Activated T-cell treated with anti-CD3 and anti-CD28 coated beads for 24 hours (primary cell): ENCODE measurements around the gene ARHGAP4.

Source experiments
- DNase-seq: peaks from one replicate; pipeline ENCODE4 v3.0.0-alpha.2; 2020; ENCODE audit warnings: low read depth

The ARHGAP4 gene

DNA sequence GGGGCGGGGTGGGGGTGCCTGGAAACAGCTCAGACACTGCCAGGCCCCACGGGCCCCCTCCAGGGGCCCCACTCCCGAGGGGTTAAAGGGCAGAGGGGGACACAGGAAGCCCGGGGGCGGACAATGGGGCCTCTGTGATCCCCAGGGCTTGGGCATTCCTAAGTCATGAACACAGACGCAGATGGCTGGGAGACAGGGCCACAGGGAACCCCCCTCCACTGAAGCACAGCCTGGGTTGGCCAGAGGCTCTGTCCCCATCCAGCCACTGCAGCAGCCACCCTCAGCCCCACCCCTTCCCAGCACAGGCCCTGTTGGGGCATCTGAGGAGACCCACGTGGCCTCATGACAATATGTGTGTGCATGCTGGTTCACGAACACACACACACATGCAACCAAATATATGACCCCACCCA lies 44.0 kb downstream of the ARHGAP4 start:
- no peak for DNase-seq

DNA sequence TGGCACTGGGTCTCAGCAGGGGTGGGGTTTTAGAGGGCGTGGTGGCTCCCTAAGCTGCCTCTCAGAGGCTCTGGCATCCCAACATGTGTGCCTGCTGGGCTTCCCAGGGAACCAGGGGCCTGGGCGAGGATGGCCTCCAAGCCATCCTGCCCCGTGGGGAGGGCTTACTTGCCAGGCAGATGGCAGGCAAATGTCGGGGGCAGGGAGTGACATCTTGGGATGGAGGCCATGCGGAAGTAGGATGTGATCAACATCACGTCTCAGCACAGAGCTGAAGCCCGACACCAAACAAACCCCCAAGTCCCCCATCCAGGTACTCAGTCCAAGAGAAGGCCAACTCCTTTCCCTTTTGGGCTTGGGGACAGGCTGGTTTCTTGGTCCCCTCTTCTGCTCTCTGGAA lies 44.8 kb downstream of the ARHGAP4 start:
- no peak for DNase-seq

DNA sequence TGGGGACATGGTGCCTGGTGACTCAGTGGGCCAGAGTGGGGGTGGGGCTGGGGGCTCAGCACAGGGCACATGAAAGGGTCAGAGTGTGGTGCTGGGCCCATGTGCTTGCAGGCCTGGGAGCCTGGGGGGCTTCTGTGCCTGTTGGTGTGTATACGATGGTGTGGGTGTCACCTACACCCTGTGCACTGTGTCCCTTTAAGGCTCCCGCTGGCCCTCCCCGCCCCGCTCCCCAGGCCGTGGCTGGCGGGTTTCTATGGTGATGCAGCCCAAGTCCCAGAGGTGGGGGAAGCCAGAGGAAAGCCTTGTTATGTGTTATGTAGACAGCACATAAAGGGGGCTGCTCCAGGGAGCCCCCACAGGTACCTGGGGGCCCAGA lies 45.6 kb downstream of the ARHGAP4 start:
- DNase-seq, result no peak

DNA sequence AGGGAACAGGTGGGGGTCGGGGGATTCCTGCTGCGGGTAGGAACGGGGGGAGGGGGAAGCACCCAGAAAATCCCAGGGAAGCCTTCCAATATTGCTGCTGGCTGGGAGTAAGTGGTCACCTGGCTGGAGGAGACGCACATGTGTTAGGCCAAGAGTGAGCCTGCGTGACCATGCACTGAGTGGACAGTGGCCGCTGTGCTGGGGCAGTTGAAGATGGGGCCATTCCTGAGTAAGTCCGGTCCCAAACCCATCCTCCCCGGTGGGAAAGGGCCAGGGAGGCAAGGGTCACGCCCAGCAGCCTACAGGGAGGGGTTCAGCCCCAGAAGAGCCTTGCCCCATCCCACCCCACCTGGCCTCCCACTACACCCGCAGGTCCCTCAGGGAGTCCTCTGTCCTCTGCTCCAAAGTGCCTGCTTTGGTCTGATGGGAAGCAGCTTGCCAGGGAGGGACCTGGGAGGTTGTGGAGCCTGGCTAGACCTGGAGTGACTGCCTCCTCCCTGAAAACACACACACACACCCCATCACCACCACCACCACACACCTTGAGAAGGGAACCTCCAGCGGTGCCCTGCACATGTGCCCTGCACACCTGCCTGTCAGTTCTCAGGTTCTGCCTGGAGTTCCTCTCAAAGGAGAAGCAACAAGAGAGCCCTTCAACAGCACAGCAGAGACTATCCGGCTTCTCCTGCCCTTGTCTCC lies 46.2 kb downstream of the ARHGAP4 start:
- DNase-seq, result no peak

DNA sequence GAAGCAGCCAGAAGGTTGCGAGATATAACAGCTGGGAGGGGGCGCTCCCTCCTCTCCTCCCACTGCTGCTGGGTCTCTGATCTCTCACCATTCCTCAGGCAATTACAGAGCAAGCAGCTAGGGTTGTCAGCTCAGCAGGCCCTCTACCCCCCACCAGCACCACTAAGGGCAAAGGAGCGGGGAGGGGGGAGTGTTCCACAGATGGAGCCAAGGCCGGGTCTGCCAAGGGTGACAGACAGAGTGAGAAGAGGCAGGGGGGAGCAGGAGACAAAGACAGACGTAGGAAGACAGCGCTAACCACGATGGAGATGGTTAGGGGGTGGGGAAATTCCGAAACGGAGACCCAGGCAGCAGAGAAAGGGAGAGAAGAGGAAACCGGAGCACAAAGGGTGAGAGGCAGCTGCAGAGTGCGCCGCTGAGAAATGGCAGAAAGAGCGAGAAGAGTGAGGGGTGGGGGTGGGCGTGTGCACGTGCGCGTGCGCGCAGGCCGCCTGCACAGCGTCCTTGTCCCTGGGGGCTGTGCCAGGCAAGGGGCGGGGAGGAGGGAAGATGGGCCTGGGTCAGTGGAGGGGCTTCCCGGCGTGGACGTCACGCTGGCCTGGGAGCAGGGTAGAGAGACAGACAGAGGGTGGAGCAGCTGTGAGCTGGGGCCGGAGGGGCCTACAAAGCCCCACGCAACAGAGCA lies 47.0 kb downstream of the ARHGAP4 start:
- DNase-seq, result no peak

DNA sequence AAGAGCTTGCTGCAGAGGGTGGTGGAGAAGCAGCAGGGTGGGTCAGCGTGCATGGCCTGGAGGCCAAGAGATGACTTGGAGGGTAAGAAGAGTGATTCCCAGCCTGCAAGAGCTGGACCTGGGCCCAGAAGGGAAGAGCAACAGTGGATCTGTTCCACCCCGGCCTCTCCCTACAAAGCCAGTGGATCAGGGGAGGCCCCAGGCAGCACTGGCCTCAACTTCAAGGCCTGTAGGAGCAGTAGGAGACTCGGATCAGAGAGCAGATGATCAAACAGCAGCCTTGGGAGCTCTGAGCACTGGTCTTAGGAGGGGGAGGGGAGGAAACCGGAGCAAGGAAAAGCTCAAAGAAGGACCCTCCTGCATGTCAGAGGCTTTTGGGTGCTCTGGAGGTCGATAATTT lies 47.7 kb downstream of the ARHGAP4 start:
- no peak for DNase-seq

DNA sequence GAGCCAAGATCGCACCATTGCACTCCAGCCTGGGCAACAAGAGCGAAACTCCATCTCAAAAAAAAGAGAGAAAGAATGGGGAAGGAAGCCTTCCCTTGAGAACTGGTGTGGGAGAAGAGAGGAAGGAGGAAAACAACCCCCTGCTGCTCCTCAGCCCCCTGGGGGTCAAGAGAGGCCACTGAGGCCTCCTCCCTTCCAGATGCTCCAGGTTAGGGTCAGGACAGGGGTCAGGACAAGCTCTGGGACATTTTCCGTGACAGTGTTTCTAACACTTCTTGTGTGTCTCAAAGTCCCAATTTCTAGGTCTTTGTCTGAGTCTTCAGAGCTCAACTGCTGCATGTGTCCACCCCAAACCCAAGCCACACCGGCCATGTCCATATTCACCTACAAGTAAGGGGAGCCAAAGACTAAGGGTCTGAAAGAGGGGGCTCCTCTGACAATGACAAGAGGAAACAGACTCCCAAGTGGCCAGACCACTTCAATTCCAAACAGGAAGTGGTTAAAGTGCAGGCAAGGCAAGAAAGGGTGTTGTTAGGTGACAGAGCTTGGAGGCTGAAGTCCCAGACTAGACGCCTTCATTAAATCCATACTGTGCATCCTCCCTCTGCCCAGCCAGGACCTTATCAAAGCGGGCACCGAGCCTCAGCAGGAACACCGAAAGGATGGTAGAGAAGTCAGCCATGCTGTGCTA lies 48.3 kb downstream of the ARHGAP4 start:
- DNase-seq, result no peak

DNA sequence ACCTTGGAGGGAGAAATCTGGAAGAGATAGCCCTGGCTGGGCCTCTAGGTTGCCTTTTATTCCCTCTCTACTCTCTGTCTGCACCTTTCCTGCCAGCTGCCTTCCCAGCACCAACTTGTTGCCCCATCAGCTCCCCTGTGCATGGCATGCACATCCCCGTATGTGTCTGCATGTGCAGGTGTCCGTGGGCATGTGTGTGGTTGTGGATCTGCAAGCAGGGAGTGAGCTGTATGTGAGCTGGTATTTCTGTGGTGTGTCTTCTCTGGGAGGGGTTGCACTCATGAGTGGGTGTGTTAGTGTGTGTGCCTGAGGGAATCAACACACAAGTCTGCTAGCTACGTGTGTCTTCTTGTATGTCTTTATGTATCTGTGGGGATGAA lies 50.0 kb downstream of the ARHGAP4 start:
- DNase-seq, result no peak

DNA sequence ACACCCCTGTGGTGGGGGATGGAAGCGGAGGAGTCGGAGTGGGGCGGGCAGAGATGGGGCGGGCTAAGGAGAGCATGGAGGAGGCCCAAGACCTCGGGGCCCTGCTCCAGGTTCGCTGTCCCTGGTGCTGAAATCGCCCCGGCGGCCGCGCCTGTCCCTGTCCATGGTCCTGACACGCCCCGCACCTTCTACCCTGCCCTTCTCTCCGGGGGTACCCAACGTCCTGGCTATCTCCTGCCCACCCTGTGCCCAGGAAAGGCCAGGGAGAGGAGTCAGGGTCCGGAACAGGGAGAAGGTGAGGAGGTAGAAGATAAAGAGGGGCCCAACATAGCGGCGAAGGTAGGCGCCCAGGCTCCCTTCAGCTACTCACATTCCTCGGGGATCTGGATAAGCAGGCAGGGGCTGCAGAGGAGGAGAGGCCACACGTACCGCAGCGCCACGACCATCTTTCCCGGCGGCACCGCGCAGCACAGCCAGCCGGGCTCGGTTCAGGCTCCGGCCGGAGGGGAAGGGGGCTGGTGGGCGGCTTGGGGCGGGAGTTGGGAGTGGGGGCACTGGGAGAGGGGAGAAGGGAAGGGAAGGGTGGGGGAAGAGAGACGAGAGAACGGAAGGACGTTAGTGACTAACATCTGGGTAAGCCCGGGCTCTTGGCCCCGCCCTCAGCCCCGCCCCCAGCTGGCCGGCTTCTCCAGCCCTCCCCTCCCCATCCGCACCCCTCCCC lies 50.5 kb downstream of the ARHGAP4 start:
- peak; percentile 44 for DNase-seq

DNA sequence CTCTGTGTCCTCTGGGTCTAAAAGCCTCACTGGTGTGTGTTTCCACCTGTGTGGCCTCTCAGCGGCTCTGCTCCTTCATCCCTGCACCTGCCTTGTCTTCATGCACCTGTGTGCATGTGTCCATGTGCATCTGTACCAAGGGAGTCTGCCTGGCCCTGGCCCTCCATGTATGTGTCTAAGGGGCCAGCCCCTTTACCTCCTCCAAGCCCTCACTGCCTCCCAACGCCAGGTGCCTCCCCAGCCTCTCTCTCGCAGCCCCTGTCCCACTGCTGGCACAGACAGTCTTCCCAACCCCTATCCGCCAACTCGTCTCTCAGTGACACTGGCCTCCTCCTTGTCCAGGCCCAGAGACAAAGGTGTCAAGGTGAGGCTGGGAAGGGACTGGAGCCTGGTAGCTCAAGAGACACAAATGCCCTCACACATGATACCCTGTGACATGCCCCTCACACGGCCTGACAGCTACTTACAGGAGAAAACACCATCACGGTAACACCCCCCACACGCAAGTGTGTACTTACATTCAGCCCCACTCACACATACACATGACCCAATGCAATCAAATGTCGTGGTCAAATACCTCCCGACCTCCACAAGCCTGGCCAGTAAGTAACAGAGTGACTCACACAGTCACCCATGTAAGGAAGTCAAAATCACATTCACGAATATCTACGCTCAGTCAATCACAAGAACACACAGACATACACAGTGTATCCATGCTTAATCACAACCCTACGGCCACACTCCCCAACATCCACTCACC lies 51.5 kb downstream of the ARHGAP4 start:
- no peak for DNase-seq

DNA sequence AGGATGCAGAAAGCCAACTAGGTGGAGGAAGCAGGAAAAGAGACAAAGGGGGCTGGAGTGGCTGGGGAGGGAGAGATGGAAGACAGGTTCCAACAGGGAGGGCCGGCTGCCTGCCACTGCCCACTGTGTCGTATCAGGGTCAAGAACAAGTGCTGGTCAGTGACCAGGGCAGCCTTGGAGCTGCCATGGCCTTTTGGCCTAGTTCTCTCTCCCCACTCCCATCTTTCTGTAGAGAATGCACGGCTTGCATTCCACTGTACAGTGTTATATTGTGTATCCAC lies 52.0 kb downstream of the ARHGAP4 start:
- DNase-seq, result no peak

DNA sequence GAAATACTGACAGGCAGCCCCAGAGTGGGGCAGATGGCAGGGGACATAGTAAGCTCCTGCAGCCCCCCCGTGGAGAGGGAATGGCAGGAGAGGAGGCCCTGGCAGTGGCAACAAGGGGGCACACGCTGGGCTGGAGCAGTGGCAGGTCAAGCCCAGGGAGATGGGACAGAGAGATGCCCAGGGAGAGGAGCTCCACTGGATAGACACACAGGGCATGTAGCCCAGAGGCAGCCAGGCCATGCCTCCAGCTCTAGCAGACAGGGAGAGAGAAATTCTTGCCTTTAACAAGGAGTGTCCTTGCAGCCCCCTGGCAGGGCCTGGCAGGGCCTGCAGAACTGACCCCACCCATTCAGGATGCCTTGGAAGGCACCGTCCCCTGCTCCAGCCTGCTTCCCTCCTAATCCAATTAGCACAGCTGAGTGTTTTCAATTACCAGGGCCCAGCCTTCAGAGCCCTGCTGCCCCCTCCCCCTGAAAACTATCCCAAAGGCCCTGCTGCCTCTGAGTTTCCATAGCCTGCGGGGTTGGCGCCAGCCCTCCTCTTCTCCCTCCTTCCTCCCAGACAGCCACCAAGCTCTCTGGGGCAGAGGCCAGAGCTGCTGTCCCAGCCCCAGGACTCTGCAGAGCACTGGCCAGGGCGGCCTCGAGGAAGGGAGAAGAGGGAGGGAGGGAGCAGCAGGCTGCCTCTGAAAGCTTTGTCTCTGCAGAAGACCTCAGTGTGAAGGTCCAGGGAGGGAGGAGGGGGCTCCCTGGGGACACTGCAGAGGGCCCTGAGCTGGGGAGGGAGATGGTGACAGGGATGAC lies 52.6 kb downstream of the ARHGAP4 start:
- DNase-seq, result no peak

DNA sequence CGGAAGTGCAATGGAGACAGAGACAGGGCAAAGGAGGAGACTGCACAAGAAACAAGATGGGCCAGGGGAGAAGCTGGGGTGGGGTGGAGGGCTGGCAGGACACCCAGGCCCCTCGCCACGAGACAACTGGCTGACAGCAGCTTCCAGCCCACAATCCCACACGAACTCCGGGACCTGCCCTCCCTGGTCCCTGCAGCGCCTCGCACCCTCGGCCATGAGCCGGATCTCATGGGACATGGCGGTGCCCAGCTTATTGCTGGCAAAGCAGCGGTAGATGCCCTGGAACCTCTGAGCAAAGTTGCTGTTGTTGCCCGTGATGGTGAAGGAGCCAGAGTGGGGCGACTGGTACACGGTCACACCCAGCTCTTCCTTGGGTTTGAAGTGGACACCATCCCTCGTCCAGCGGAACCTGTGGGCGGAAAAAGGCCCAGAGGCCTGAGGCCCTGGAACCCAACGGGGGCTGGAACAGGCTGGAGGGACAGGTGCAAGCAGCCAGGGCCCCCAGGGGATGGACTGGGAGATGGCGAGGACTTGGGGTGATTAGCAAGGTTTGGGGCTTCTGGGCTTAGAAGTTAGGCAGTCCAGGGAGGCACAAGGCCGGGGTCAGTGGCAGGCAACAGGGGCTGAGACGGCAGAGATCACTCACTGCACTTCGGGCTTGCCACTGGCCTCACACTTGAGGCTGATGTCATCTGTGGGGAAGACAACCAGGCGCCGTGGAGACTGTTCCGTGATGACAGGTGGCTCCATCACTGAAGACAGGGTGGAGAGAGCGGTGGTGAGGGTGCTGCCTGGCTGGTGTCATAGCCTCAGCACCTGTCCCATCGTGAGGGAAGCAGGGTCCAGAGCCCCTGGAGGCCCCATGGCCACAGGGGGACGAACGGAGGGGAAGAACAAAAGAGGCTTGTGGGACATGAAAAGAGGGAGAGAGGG lies 53.9 kb downstream of the ARHGAP4 start:
- no peak for DNase-seq

DNA sequence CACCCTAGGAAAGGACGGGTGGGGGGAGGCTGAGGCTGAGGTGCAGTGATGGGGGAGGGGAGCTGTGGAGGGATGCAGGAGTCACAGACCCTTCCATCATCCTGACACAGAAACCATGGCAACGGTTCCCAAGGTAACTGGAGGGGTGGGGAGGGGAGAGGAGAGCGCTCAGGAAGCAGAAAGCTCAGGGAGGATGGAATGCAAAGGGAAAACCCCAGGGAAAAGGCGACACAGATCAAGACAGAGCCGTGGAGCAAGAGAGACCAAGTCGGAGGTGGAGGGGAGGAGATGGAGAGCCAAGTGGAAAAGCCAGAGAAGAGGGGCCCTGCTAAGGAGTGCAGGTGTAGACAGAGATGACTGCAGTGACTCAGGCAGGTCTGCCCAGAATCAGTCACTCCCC lies 54.6 kb downstream of the ARHGAP4 start:
- no peak for DNase-seq

DNA sequence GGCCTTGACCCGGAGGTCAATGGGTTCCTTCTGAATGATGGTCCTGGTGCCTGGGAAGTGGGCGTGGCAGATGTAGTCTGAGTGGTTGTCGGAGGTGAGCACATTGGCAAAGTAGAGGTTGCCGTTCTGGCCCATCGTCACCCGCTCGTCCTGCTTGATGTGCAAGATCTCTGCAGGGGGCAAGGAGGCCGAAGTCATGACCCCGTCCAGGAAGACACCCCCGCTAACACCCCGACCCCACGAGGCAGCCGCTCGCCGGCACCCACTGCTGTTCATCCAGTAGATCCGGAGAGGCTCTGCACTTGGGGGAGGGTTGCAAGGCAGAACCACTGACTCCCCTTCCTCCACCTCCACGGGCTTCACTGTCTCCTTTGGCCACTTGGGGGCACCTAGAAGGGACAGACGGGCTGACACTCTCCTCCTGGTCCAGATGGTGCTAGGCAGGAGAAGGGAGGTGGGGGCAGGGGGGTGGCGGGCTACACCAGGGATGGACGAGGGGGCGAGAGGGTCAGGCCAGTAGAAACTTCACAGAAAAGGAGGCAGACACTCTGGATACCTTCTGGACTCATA lies 55.2 kb downstream of the ARHGAP4 start:
- no peak for DNase-seq

DNA sequence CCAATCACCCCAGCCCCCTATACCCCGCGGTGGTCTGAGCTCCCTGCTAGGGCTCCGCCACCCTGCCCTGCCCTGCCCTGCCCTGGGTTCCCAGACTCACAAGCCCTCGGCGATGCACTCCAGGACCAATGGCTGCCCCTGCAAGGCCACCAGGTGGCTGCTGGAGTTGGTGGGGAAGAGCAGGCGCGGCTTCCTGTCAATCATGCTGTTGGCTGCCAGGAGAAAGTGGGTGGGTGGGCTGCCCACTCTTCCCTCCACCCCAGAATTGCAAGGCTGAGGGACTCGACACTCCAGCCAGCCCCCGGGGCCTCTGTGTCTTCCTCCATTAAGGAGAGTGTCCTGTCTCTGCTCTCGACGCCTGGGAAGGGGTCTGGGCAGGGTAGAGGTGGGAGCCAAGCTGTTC lies 55.8 kb downstream of the ARHGAP4 start:
- DNase-seq, result no peak

DNA sequence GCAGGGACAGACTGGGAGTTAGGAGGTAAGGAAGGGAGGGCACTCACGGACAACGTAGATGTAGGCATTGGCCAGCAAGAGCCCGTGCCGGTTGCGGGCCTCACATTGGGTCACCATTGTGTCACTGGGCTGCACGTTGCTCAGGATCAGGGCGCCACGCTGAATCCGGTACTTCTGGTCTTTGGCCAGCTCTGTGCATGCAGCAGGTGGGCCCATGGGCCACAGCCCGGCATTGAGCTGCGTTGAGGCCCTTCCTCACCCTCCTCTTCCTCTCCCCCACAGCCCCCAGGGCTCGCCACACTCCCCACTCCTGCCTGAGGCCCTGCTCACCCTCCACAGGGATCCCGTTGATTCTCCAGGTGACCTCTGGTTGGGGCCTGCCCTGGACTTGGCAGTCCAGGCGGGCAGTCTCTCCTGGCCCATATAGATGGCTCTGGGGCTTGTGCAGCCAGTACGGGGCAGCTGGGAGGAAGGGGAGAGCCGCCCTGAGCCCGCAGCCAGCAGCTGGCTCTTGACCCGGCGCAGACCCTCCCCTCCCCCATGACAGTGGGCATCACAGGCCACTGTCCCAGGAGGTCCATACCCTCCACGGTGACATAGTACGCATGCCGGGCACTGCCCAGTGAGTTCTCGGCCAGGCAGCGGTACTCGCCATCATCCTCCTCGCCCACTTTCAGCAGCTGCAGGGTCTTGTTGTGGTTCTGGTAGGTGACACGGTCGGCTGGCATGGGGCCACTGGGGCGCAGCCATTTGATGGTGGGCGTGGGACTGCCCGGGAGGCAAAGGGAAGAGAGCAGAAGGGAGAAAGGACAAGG lies 56.4 kb downstream of the ARHGAP4 start:
- no peak for DNase-seq

DNA sequence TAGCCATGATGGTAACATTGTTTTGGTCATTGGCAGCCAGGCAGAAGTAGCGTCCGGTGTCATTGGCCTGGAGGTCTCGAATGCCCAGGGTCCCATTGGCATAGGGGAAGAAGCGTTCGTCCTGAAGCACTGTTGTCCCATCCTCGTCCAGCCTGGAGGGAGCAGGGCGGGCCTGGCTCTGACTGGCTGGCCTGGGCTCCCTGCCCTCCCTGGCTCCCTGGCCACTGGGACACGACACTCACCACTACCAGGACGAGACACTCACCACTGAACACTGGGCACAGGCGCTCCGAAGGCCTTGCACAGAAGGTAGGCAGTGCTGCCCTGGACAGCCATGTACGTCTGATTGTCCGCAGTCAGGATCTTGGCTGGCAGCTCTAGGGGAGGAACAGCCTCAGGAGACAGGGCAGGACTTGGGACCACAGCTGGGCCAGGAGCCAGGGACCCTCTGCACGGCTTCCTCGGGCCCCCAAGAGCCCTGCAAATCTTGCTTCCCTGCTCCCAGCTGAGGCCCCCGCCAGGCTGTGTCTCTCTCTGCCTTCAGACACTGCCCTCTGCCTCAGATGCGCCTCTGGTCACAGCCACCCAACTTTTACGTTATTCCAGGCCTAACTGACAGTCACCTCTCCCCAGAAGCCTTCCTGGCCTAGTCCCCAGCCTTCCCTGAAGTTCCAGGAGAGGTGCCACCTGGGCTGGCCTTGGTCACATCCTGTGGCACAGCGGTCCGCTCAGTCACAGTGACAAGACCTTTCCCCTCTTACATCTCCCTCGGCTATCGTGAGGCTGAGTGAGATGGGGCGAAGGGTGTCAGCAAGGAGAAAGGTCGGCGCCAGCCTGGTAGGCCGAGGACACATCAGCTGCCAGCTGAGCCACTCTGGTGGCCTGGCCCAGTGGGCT lies 57.2 kb downstream of the ARHGAP4 start:
- no peak for DNase-seq
